PC-9 (cell line): ENCODE measurements around the gene DMRTC1. TPM values are rescaled to one million over a fixed set of nuclear protein-coding genes. Genes with fewer than 3 reads are reported as not detected.
"Not testable (repeated sequence)": the region's sequence is repeated elsewhere in the genome, so short reads cannot be mapped to it uniquely, and the experiment has no call there.

Experiments used
- BruUV-seq: library from RNA; stranded (reverse); fragments of 400-500 nt; replicated peaks from 2 replicates; lab custom pipeline; 2021; lab: Mats Ljungman, UMichigan
- CTCF ChIA-PET: fragments of 300-600 bp; sonication (Branson Sonifier 250); formaldehyde crosslinking; loops from one replicate; lab custom pipeline; 2022; ENCODE audit warnings: antibody characterized with exemption; lab: Charles Lee
- POLR2A ChIA-PET: fragments of 300-600 bp; sonication (Branson Sonifier 250); formaldehyde crosslinking; loops from one replicate; lab custom pipeline; 2022; ENCODE audit warnings: antibody characterized with exemption; ENCODE audit not compliant: unreplicated experiment; lab: Charles Lee
- DNase-seq, 2 experiments: peaks; one replicate each; pipeline versions ENCODE4 v3.0.0 to v3.0.0-alpha.2; 2015 to 2022; ENCODE audit warnings: mixed read lengths in 1 of 2
- H2AFZ ChIP-seq: fragments of 200-600 bp; sonication (generic); 2 replicates; pipeline ENCODE4 v1.8.1; 2017; ENCODE audit warnings: antibody characterized with exemption
- H3F3A ChIP-seq: fragments of 200-600 bp; sonication (generic); 2 replicates; pipeline ENCODE4 v1.8.1; 2017; ENCODE audit warnings: antibody characterized with exemption, mild to moderate bottlenecking, low read depth; ENCODE audit not compliant: insufficient read depth
- H3K27ac ChIP-seq: fragments of 200-600 bp; sonication (generic); 2 replicates; pipeline ENCODE4 v1.6.1; 2016; ENCODE audit warnings: mixed run types
- H3K27me3 ChIP-seq: fragments of 200-600 bp; sonication (generic); 2 replicates; pipeline ENCODE4 v1.6.1; 2016; ENCODE audit warnings: low read depth, mixed run types; ENCODE audit not compliant: insufficient read depth
- H3K36me3 ChIP-seq: fragments of 200-600 bp; sonication (generic); 2 replicates; pipeline ENCODE4 v1.6.1; 2016; ENCODE audit warnings: low read depth, mixed run types
- H3K4me1 ChIP-seq: fragments of 200-600 bp; sonication (generic); replicated peaks from 2 replicates; pipeline ENCODE4 v1.6.1; 2016; ENCODE audit warnings: mixed run types; ENCODE audit not compliant: insufficient read depth
- H3K4me2 ChIP-seq: fragments of 200-600 bp; sonication (generic); 2 replicates; pipeline ENCODE4 v1.6.1; 2017; ENCODE audit warnings: mixed run types
- H3K4me3 ChIP-seq: fragments of 200-600 bp; sonication (generic); 2 replicates; pipeline ENCODE4 v1.6.1; 2016; ENCODE audit warnings: mixed run types
- H3K79me2 ChIP-seq: fragments of 200-600 bp; sonication (generic); 2 replicates; pipeline ENCODE4 v1.6.1; 2017; ENCODE audit warnings: low read depth, mixed run types
- H3K9me2 ChIP-seq: fragments of 200-600 bp; sonication (generic); 2 replicates; pipeline ENCODE4 v1.8.1; 2017; ENCODE audit warnings: mild to moderate bottlenecking; ENCODE audit not compliant: insufficient read depth
- H3K9me3 ChIP-seq: fragments of 200-600 bp; sonication (generic); 2 replicates; pipeline ENCODE4 v1.8.1; 2016; ENCODE audit warnings: low read depth; ENCODE audit not compliant: insufficient read depth
- H4K20me1 ChIP-seq: fragments of 200-600 bp; sonication (generic); 2 replicates; pipeline ENCODE4 v1.8.1; 2017; ENCODE audit not compliant: insufficient read depth
- intact Hi-C: fragments of 100-400 bp; cut with micrococcal nuclease; formaldehyde crosslinking; loops from one replicate; pipeline ENCODE4 v1.10.0; 2022; ENCODE audit not compliant: unreplicated experiment
- total RNA-seq: library from RNA; stranded (reverse); gene quantifications from 2 replicates; pipeline ENCODE4 v1.2.3, GENCODE V29; 2021

The DMRTC1 gene
- total RNA-seq, 1 experiment from 2014 or later: not detected

DNA sequence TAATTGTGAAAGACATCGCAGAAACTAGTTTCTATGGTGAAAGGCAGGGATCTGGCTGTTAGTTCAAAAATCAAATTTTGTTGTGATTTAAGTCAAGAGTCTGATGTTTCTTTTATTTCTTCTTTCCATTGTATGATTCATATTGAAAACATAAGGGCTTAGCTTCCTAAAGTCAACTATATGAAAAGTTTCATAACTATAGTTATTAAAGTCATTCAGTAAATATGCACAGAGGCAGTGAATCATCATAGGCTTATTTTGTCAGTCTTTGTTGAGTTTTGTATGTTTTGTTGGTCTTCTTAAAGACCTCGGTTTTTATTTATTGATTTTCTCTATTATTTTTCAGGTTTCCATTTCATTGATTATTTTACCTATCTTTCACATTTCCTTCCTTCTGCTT, 60.7 kb downstream of the DMRTC1 start:
- H3K4me2 ChIP-seq, H3K79me2 ChIP-seq, H3K27ac ChIP-seq, H3K4me1 ChIP-seq, H4K20me1 ChIP-seq, BruUV-seq, H3K27me3 ChIP-seq, DNase-seq, H3K9me3 ChIP-seq, H3K9me2 ChIP-seq, intact Hi-C loops, H3F3A ChIP-seq, POLR2A ChIA-PET, CTCF ChIA-PET, H2AFZ ChIP-seq, H3K4me3 ChIP-seq, H3K36me3 ChIP-seq: not testable (repeated sequence)

DNA sequence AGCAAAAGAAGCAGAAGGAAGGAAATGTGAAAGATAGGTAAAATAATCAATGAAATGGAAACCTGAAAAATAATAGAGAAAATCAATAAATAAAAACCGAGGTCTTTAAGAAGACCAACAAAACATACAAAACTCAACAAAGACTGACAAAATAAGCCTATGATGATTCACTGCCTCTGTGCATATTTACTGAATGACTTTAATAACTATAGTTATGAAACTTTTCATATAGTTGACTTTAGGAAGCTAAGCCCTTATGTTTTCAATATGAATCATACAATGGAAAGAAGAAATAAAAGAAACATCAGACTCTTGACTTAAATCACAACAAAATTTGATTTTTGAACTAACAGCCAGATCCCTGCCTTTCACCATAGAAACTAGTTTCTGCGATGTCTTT, 106.1 kb downstream of the DMRTC1 start:
- H3K79me2 ChIP-seq, H3K9me3 ChIP-seq, DNase-seq, H3K4me1 ChIP-seq, H3K27ac ChIP-seq, H4K20me1 ChIP-seq, H3K36me3 ChIP-seq, intact Hi-C loops, POLR2A ChIA-PET, H3K4me3 ChIP-seq, CTCF ChIA-PET, H3K27me3 ChIP-seq, H3F3A ChIP-seq, H3K4me2 ChIP-seq, H3K9me2 ChIP-seq, H2AFZ ChIP-seq, BruUV-seq: not testable (repeated sequence)

DNA sequence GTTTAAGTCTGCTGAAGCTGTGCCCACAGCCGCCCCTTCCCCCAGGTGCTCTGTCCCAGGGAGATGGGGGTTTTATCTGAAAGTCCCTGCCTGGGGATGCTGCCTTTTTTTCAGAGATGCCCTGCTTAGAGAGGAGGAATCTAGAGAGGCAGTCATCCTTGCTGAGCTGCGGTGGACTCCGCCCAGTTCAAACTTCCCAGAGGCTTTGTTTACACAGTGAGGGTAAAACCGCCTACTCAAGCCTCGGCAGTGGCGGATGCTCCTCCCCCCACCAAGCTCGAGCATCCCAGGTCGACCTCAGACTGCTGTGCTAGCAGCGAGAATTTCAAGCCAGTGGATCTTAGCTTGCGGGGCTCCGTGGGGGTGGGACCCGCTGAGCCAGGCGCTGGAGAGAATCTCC, 112.9 kb downstream of the DMRTC1 start:
- H3K27ac ChIP-seq, H3K27me3 ChIP-seq, H3K4me3 ChIP-seq, H2AFZ ChIP-seq, POLR2A ChIA-PET, H3K4me1 ChIP-seq, BruUV-seq, H3K36me3 ChIP-seq, H3F3A ChIP-seq, H3K79me2 ChIP-seq, H3K4me2 ChIP-seq, DNase-seq, H4K20me1 ChIP-seq, H3K9me3 ChIP-seq, CTCF ChIA-PET, intact Hi-C loops, H3K9me2 ChIP-seq: not testable (repeated sequence)

Other genes starting within 250 kb of the DMRTC1 start
- 15.5 and 17.2 TPM in 2 replicates for gene PHKA1, start 229.5 kb downstream of the DMRTC1 start, total RNA-seq
- not detected in 2 replicates for gene DMRTC1B, start 166.9 kb downstream of the DMRTC1 start, total RNA-seq
- not detected in 2 replicates for gene FAM236B, start 161.2 kb downstream of the DMRTC1 start, total RNA-seq
- not detected in 2 replicates for gene FAM236D, start 135.6 kb downstream of the DMRTC1 start, total RNA-seq
- not detected in 2 replicates for gene FAM236C, start 31.2 kb downstream of the DMRTC1 start, total RNA-seq
- gene FAM236A, start 5.6 kb downstream of the DMRTC1 start, total RNA-seq: not detected in 2 replicates
- gene PABPC1L2B, start 59.1 kb upstream of the DMRTC1 start, total RNA-seq: not detected in 2 replicates
- gene PABPC1L2A, start 135.7 kb upstream of the DMRTC1 start, total RNA-seq: not detected in 2 replicates